PC-9 (cell line): ENCODE results near the gene SCN10A. TPM values are rescaled to one million over a fixed set of nuclear protein-coding genes. Genes with fewer than 3 reads are reported as not detected.

ENCODE experiments used
- BruUV-seq: library from RNA; stranded (reverse); fragments of 400-500 nt; replicated peaks from 2 replicates; lab custom pipeline; 2021; lab: Mats Ljungman, UMichigan
- CTCF ChIA-PET: fragments of 300-600 bp; sonication (Branson Sonifier 250); formaldehyde crosslinking; loops from one replicate; lab custom pipeline; 2022; ENCODE audit warnings: antibody characterized with exemption; lab: Charles Lee
- POLR2A ChIA-PET: fragments of 300-600 bp; sonication (Branson Sonifier 250); formaldehyde crosslinking; loops from one replicate; lab custom pipeline; 2022; ENCODE audit warnings: antibody characterized with exemption; ENCODE audit not compliant: unreplicated experiment; lab: Charles Lee
- DNase-seq, 2 experiments: peaks; one replicate each; pipeline versions ENCODE4 v3.0.0 to v3.0.0-alpha.2; 2015 to 2022; ENCODE audit warnings: mixed read lengths in 1 of 2
- H2AFZ ChIP-seq: fragments of 200-600 bp; sonication (generic); 2 replicates; pipeline ENCODE4 v1.8.1; 2017; ENCODE audit warnings: antibody characterized with exemption
- H3F3A ChIP-seq: fragments of 200-600 bp; sonication (generic); 2 replicates; pipeline ENCODE4 v1.8.1; 2017; ENCODE audit warnings: antibody characterized with exemption, mild to moderate bottlenecking, low read depth; ENCODE audit not compliant: insufficient read depth
- H3K27ac ChIP-seq: fragments of 200-600 bp; sonication (generic); 2 replicates; pipeline ENCODE4 v1.6.1; 2016; ENCODE audit warnings: mixed run types
- H3K27me3 ChIP-seq: fragments of 200-600 bp; sonication (generic); 2 replicates; pipeline ENCODE4 v1.6.1; 2016; ENCODE audit warnings: low read depth, mixed run types; ENCODE audit not compliant: insufficient read depth
- H3K36me3 ChIP-seq: fragments of 200-600 bp; sonication (generic); 2 replicates; pipeline ENCODE4 v1.6.1; 2016; ENCODE audit warnings: low read depth, mixed run types
- H3K4me1 ChIP-seq: fragments of 200-600 bp; sonication (generic); replicated peaks from 2 replicates; pipeline ENCODE4 v1.6.1; 2016; ENCODE audit warnings: mixed run types; ENCODE audit not compliant: insufficient read depth
- H3K4me2 ChIP-seq: fragments of 200-600 bp; sonication (generic); 2 replicates; pipeline ENCODE4 v1.6.1; 2017; ENCODE audit warnings: mixed run types
- H3K4me3 ChIP-seq: fragments of 200-600 bp; sonication (generic); 2 replicates; pipeline ENCODE4 v1.6.1; 2016; ENCODE audit warnings: mixed run types
- H3K79me2 ChIP-seq: fragments of 200-600 bp; sonication (generic); 2 replicates; pipeline ENCODE4 v1.6.1; 2017; ENCODE audit warnings: low read depth, mixed run types
- H3K9me2 ChIP-seq: fragments of 200-600 bp; sonication (generic); 2 replicates; pipeline ENCODE4 v1.8.1; 2017; ENCODE audit warnings: mild to moderate bottlenecking; ENCODE audit not compliant: insufficient read depth
- H3K9me3 ChIP-seq: fragments of 200-600 bp; sonication (generic); 2 replicates; pipeline ENCODE4 v1.8.1; 2016; ENCODE audit warnings: low read depth; ENCODE audit not compliant: insufficient read depth
- H4K20me1 ChIP-seq: fragments of 200-600 bp; sonication (generic); 2 replicates; pipeline ENCODE4 v1.8.1; 2017; ENCODE audit not compliant: insufficient read depth
- CTCF ChIP-seq: fragments of 200-600 bp; sonication (generic); conservative IDR thresholded peaks from 2 replicates; pipeline ENCODE4 v1.6.1; 2017; ENCODE audit warnings: mixed run types, antibody characterized with exemption, mild to moderate bottlenecking, moderate library complexity
- EZH2 ChIP-seq: fragments of 200-600 bp; sonication (generic); IDR thresholded peaks from 2 replicates; pipeline ENCODE4 v1.8.0; 2017; ENCODE audit warnings: antibody characterized with exemption, low read depth
- intact Hi-C: fragments of 100-400 bp; cut with micrococcal nuclease; formaldehyde crosslinking; loops from one replicate; pipeline ENCODE4 v1.10.0; 2022; ENCODE audit not compliant: unreplicated experiment
- total RNA-seq: library from RNA; stranded (reverse); gene quantifications from 2 replicates; pipeline ENCODE4 v1.2.3, GENCODE V29; 2021

Gene SCN10A
- total RNA-seq, 1 experiment from 2014 or later, result not detected

DNA sequence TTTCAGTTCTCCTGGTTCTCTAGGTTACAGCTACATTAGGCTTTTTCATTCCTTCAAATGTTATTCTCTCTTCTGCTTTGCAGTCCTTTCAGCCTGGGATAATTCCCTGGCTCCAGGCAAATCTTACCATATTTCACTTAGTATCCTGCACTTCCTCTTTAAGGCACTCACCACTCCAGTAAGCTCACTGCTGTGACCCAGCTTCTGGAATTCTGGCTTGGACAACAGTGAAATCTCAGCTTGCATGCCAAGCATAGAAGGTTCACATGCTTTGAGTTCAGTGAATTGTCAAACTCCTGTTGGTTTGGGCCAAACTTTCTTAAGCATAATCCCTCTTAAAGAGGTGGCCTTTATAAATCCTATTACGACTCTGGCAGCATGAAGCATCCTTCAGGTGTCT, 69.4 kb downstream of the SCN10A start:
- H2AFZ ChIP-seq, result no peak overlapping the region
- no peaks in the 10 kb centered on the region for H3K4me1 ChIP-seq
- no peaks in the 10 kb centered on the region for H3K36me3 ChIP-seq
- POLR2A ChIA-PET, result no interaction called here
- no peak for DNase-seq
- BruUV-seq, result no TSS peak
- H3K9me2 ChIP-seq, result no peaks in the 10 kb centered on the region
- H3K27me3 ChIP-seq, result peaks cover 9% of the 10 kb centered on the region; the same call in 1 of the 2 replicates
- no peaks in the 10 kb centered on the region for H4K20me1 ChIP-seq
- CTCF ChIA-PET, result no interaction called here
- no peaks in the 10 kb centered on the region for H3F3A ChIP-seq
- no peaks in the 10 kb centered on the region for H3K9me3 ChIP-seq
- no peak overlapping the region for H3K27ac ChIP-seq
- no peak overlapping the region for H3K4me2 ChIP-seq
- intact Hi-C loops, result no loop called here
- H3K79me2 ChIP-seq, result no peaks in the 10 kb centered on the region
- no peak for TF ChIP-seq CTCF
- TF ChIP-seq EZH2, result no peak
- H3K4me3 ChIP-seq, result no peak overlapping the region

GRCh38 chr3:38743043-38743442, 73.0 kb downstream of the SCN10A start:
- Histone ChIP-seq H3K36me3 (no peaks in the 10 kb centered on the region), H3K9me3 (no peaks in the 10 kb centered on the region), H3K9me2 (no peaks in the 10 kb centered on the region), H3F3A (no peaks in the 10 kb centered on the region), H3K4me3 (no peak overlapping the region), H3K79me2 (no peaks in the 10 kb centered on the region), H3K4me2 (no peak overlapping the region), H3K27ac (no peak overlapping the region), H2AFZ (no peak overlapping the region), H3K27me3 (peaks cover 15% of the 10 kb centered on the region; the same call in 1 of the 2 replicates), H4K20me1 (no peaks in the 10 kb centered on the region), H3K4me1 (no peaks in the 10 kb centered on the region)
- intact Hi-C loops, result no loop called here
- TF ChIP-seq EZH2 (no peak), CTCF (no peak)
- ChIA-PET CTCF (no interaction called here), POLR2A (no interaction called here)
- no peak for DNase-seq
- BruUV-seq, result no TSS peak

GRCh38 chr3:38742550-38742949, 73.5 kb downstream of the SCN10A start:
- peaks cover 15% of the 10 kb centered on the region; the same call in 1 of the 2 replicates for H3K27me3 ChIP-seq
- DNase-seq, result no peak
- intact Hi-C loops, result no loop called here
- H3K9me2 ChIP-seq, result no peaks in the 10 kb centered on the region
- CTCF ChIA-PET, result no interaction called here
- H3K4me2 ChIP-seq, result no peak overlapping the region
- H3K4me1 ChIP-seq, result no peaks in the 10 kb centered on the region
- BruUV-seq, result no TSS peak
- no peaks in the 10 kb centered on the region for H3K36me3 ChIP-seq
- H2AFZ ChIP-seq, result no peak overlapping the region
- H3K9me3 ChIP-seq, result no peaks in the 10 kb centered on the region
- no peaks in the 10 kb centered on the region for H3K79me2 ChIP-seq
- H4K20me1 ChIP-seq, result no peaks in the 10 kb centered on the region
- no peak overlapping the region for H3K4me3 ChIP-seq
- POLR2A ChIA-PET, result no interaction called here
- no peak overlapping the region for H3K27ac ChIP-seq
- TF ChIP-seq EZH2 (no peak), CTCF (no peak)
- H3F3A ChIP-seq, result no peaks in the 10 kb centered on the region
